Nephron (organoid): ENCODE results near the gene ACAD10.

ENCODE experiments used
- H3K27ac Mint-ChIP-seq, 3 experiments: 2 replicates each; pipeline ENCODE4 v1.8.0; 2020; ENCODE audit warnings: mixed read lengths in 3 of 3, mild to moderate bottlenecking in 2 of 3, moderate library complexity in 1 of 3
- H3K27me3 Mint-ChIP-seq: 2 replicates; pipeline ENCODE4 v1.8.0; 2021; ENCODE audit warnings: low read depth, mild to moderate bottlenecking, moderate library complexity, mixed read lengths
- H3K36me3 Mint-ChIP-seq: 2 replicates; pipeline ENCODE4 v1.8.0; 2020; ENCODE audit warnings: low read depth, mixed read lengths
- H3K4me1 Mint-ChIP-seq: 2 replicates; pipeline ENCODE4 v1.8.0; 2020; ENCODE audit warnings: mixed read lengths
- H3K4me3 Mint-ChIP-seq, 3 experiments: 2 replicates each; pipeline ENCODE4 v1.8.0; 2020; ENCODE audit warnings: mild to moderate bottlenecking in 3 of 3, mixed read lengths in 3 of 3, moderate library complexity in 2 of 3
- H3K9me3 Mint-ChIP-seq: 2 replicates; pipeline ENCODE4 v1.8.0; 2020; ENCODE audit warnings: mixed read lengths
- CTCF ChIP-seq, 3 experiments: fragments of 200-600 bp; sonication (generic); IDR thresholded peaks; one replicate each; pipeline ENCODE4 v1.5.0; 2021; ENCODE audit warnings: antibody characterized with exemption in 3 of 3; ENCODE audit not compliant: unreplicated experiment in 3 of 3

ACAD10 gene

DNA sequence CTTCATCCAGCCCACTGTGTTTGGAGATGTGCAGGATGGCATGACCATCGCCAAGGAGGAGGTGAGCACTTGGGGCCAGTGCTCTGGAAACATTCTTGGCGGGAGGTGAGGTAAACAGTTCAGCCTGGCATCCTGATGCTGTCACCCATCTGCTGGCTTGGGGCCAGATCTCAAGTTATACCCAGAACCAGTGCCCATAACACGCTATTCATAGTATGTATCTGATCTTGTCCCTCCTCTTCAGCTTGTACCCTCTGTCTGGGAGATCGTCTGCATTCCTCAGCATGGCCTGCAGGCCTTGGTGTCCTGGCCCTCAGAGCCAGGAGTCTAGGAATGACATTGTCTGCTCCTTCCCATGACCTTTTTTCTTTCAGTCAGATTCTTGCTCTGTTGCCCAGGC lies 112.3 kb downstream of the ACAD10 start:
- no peak for TF ChIP-seq CTCF (IDR thresholded peaks at IDR 0.05; ENCODE audit: unreplicated experiment in 3 of 3)
- no peak overlapping the region for H3K27ac Mint-ChIP-seq

DNA sequence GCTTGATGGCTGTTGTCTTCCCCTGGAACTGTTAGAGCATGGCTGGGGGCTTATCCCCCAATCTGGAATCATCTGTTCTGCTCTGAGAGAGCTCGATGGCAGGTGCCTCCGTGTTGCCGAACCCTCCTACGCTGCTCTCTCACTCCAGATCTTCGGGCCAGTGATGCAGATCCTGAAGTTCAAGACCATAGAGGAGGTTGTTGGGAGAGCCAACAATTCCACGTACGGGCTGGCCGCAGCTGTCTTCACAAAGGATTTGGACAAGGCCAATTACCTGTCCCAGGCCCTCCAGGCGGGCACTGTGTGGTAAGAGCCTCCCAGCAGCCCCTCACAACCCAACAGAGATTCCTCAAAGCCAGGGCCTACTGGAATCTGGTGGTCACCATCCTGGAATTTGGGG lies 113.9 kb downstream of the ACAD10 start:
- no peak for TF ChIP-seq CTCF (IDR thresholded peaks at IDR 0.05; ENCODE audit: unreplicated experiment in 3 of 3)
- no peaks in the 10 kb centered on the region for H3K27me3 Mint-ChIP-seq
- no peaks in the 10 kb centered on the region for H3K4me1 Mint-ChIP-seq
- no peak overlapping the region for H3K4me3 Mint-ChIP-seq
- H3K9me3 Mint-ChIP-seq, result no peaks in the 10 kb centered on the region
- peaks cover 45% of the 10 kb centered on the region for H3K36me3 Mint-ChIP-seq
- H3K27ac Mint-ChIP-seq, result no peak overlapping the region

More for the DNA sequence above, 112.3 kb downstream of the ACAD10 start:
- Mint-ChIP-seq H3K9me3 (no peaks in the 10 kb centered on the region), H3K4me3 (no peak overlapping the region), H3K27me3 (no peaks in the 10 kb centered on the region), H3K36me3 (peaks cover 55% of the 10 kb centered on the region), H3K4me1 (no peaks in the 10 kb centered on the region)

GRCh38 chr12:111803038-111803626 lies 117.3 kb downstream of the ACAD10 start:
- no peaks in the 10 kb centered on the region for H3K9me3 Mint-ChIP-seq
- no peaks in the 10 kb centered on the region for H3K27me3 Mint-ChIP-seq
- H3K36me3 Mint-ChIP-seq, result peaks cover 39% of the 10 kb centered on the region
- no peak overlapping the region for H3K27ac Mint-ChIP-seq
- no peak for TF ChIP-seq CTCF (IDR thresholded peaks at IDR 0.05; ENCODE audit: unreplicated experiment in 3 of 3)
- H3K4me3 Mint-ChIP-seq, result no peak overlapping the region
- H3K4me1 Mint-ChIP-seq, result no peaks in the 10 kb centered on the region

GRCh38 chr12:111803851-111804250 lies 118.0 kb downstream of the ACAD10 start:
- Mint-ChIP-seq H3K27ac (no peak overlapping the region), H3K27me3 (no peaks in the 10 kb centered on the region), H3K4me1 (no peaks in the 10 kb centered on the region)

DNA sequence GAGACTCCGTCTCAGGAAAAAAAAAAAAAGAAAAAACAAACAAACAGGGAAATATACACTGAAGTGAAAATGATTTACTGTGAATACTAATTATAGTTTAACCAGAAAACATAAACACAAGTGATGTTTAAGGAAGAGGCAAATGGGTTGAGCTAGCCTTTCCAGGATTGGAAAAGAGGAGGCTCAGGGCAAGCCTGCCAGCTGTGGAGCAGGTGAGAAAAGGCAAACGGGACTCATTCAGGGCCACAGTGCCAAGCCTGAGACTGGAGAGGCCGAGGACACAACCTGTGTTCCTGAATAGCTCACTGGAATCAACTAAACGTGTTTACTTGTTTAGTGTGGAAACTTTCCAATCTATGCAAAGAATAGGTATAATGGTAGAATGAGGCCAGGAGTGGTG lies 120.5 kb downstream of the ACAD10 start:
- Mint-ChIP-seq H3K27ac (no peak overlapping the region), H3K4me1 (no peaks in the 10 kb centered on the region), H3K9me3 (no peaks in the 10 kb centered on the region), H3K36me3 (peaks cover 29% of the 10 kb centered on the region), H3K27me3 (no peaks in the 10 kb centered on the region), H3K4me3 (no peak overlapping the region)
- no peak for TF ChIP-seq CTCF (IDR thresholded peaks at IDR 0.05; ENCODE audit: unreplicated experiment in 3 of 3)

More at GRCh38 chr12:111803851-111804250, 118.0 kb downstream of the ACAD10 start:
- Mint-ChIP-seq H3K36me3 (peaks cover 40% of the 10 kb centered on the region), H3K9me3 (no peaks in the 10 kb centered on the region), H3K4me3 (no peak overlapping the region)
- no peak for TF ChIP-seq CTCF (IDR thresholded peaks at IDR 0.05; ENCODE audit: unreplicated experiment in 3 of 3)
